Trophoblast cell (in vitro differentiated cells and primary cell): ENCODE measurements around the gene CDA.

ENCODE experiments used
- DNase-seq, 2 donors: peaks; one replicate each; pipeline ENCODE4 v3.0.0-alpha.2; 2016
- H2AFZ ChIP-seq: 2 replicates; pipeline ENCODE4 v1.6.1; 2013; ENCODE audit warnings: low read length, moderate library complexity, mild to moderate bottlenecking; ENCODE audit not compliant: insufficient read depth, poor library complexity
- H2AK5ac ChIP-seq: 2 replicates; pipeline ENCODE4 v1.6.1; 2013; ENCODE audit warnings: mild to moderate bottlenecking, low read length
- H2BK120ac ChIP-seq: 2 replicates; pipeline ENCODE4 v1.6.1; 2013; ENCODE audit warnings: low read length, mild to moderate bottlenecking, moderate library complexity; ENCODE audit not compliant: insufficient read depth, poor library complexity
- H2BK12ac ChIP-seq: 2 replicates; pipeline ENCODE4 v1.6.1; 2013; ENCODE audit warnings: mild to moderate bottlenecking, low read length, moderate library complexity
- H2BK5ac ChIP-seq: 2 replicates; pipeline ENCODE4 v1.6.1; 2013; ENCODE audit warnings: low read length, low read depth, moderate library complexity, mild to moderate bottlenecking; ENCODE audit not compliant: poor library complexity
- H3K14ac ChIP-seq: 2 replicates; pipeline ENCODE4 v1.6.1; 2013; ENCODE audit warnings: mild to moderate bottlenecking, low read length
- H3K18ac ChIP-seq: 2 replicates; pipeline ENCODE4 v1.6.1; 2013; ENCODE audit warnings: mild to moderate bottlenecking, low read length
- H3K23ac ChIP-seq: 2 replicates; pipeline ENCODE4 v1.6.1; 2013; ENCODE audit warnings: low read length
- H3K27ac ChIP-seq: 2 replicates; pipeline ENCODE4 v1.5.1; 2013; ENCODE audit warnings: low read depth, mild to moderate bottlenecking, inconsistent platforms, low read length, moderate library complexity
- H3K27me3 ChIP-seq: 2 replicates; pipeline ENCODE4 v1.6.1; 2013; ENCODE audit warnings: inconsistent platforms, mild to moderate bottlenecking, low read length, moderate library complexity; ENCODE audit not compliant: insufficient read depth
- H3K36me3 ChIP-seq, 2 experiments: 1 replicate in 1 of 2; 2 replicates in 1 of 2; pipeline ENCODE4 v1.6.1; 2013; ENCODE audit warnings: low read length in 2 of 2, mild to moderate bottlenecking in 2 of 2, moderate library complexity in 1 of 2; ENCODE audit not compliant: insufficient read depth in 2 of 2, control insufficient read depth in 1 of 2
- H3K4ac ChIP-seq: 2 replicates; pipeline ENCODE4 v1.6.1; 2013; ENCODE audit warnings: low read depth, mild to moderate bottlenecking, low read length, moderate library complexity
- H3K4me1 ChIP-seq, 2 experiments: 1 replicate in 1 of 2; 2 replicates in 1 of 2; pipeline ENCODE4 v1.6.1; 2013; ENCODE audit warnings: low read length in 2 of 2, mild to moderate bottlenecking in 2 of 2, moderate library complexity in 1 of 2; ENCODE audit not compliant: insufficient read depth in 2 of 2, control insufficient read depth in 1 of 2
- H3K4me2 ChIP-seq: 2 replicates; pipeline ENCODE4 v1.6.1; 2013; ENCODE audit warnings: inconsistent platforms, mild to moderate bottlenecking, low read length, moderate library complexity
- H3K4me3 ChIP-seq: 2 replicates; pipeline ENCODE4 v1.5.1; 2013; ENCODE audit warnings: mild to moderate bottlenecking, low read depth, low read length, inconsistent platforms
- H3K79me1 ChIP-seq: one replicate; pipeline ENCODE4 v1.6.1; 2013; ENCODE audit warnings: low read length
- H3K79me2 ChIP-seq: 2 replicates; pipeline ENCODE4 v1.6.1; 2013; ENCODE audit warnings: low read length, mild to moderate bottlenecking; ENCODE audit not compliant: control insufficient read depth, insufficient read depth, poor library complexity
- H3K9ac ChIP-seq: 2 replicates; pipeline ENCODE4 v1.6.1; 2013; ENCODE audit warnings: mild to moderate bottlenecking, low read length
- H3K9me3 ChIP-seq: 2 replicates; pipeline ENCODE4 v1.6.1; 2013; ENCODE audit warnings: low read depth, mild to moderate bottlenecking, control low read depth, inconsistent platforms, low read length; ENCODE audit not compliant: insufficient read depth
- H4K12ac ChIP-seq: 2 replicates; pipeline ENCODE4 v1.6.1; 2013; ENCODE audit warnings: low read depth, mild to moderate bottlenecking, low read length, moderate library complexity
- H4K8ac ChIP-seq: 2 replicates; pipeline ENCODE4 v1.6.1; 2013; ENCODE audit warnings: low read depth, mild to moderate bottlenecking, low read length, moderate library complexity
- H4K91ac ChIP-seq: one replicate; pipeline ENCODE4 v1.6.1; 2013; ENCODE audit warnings: low read depth, mild to moderate bottlenecking, low read length, moderate library complexity
- WGBS: extraction: QIAGEN DNeasy Blood & Tissue Kit; methylation state at CpG from one replicate; pipeline ENCODE4 v1.1.7; 2013; ENCODE audit warnings: missing lambda C conversion rate; ENCODE audit not compliant: insufficient read length, insufficient coverage; ENCODE audit errors: extremely low coverage; 5-methylcytosine and 5-hydroxymethylcytosine counted together

The CDA gene

DNA sequence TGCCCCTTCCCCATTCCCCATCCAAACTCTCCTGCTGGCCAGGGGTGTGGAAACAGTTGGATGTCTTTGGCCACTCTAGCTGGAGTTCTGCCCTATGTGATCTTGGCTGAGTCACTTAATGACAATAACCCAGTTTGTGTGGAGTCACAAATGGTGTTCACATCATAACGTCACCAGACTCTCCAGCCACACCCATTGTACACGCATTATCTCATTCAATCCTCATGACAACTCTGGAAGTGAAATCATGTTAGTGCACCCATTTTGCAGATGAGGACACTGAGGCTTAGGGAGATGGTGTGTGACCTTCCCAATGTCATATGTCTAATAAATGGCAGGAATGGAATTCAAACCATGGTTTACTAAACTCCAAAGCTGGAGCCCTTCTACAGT lies 1.2 kb upstream of the CDA start:
- Histone ChIP-seq H2BK12ac (no peak overlapping the region), H3K4me2 (no peak overlapping the region), H2AK5ac (no peak overlapping the region), H3K9ac (no peak overlapping the region), H2BK5ac (no peak overlapping the region), H3K9me3 (peaks cover 4% of the 10 kb centered on the region), H2AFZ (no peak overlapping the region), H3K4me3 (no peak overlapping the region), H3K23ac (no peak overlapping the region), H2BK120ac (no peak overlapping the region), H3K36me3 (no peaks in the 10 kb centered on the region), H3K79me2 (peaks cover 2% of the 10 kb centered on the region), H3K14ac (no peak overlapping the region), H4K8ac (no peak overlapping the region), H3K27me3 (no peaks in the 10 kb centered on the region), H3K79me1 (no peaks in the 10 kb centered on the region), H4K12ac (no peak overlapping the region), H4K91ac (no peak overlapping the region), H3K4me1 (no peaks in the 10 kb centered on the region), H3K4ac (no peak overlapping the region), H3K27ac (no peak overlapping the region), H3K18ac (no peak overlapping the region)
- DNase-seq: no peak
- WGBS: no CpG with 5 or more reads among the region's 2 CpGs

DNA sequence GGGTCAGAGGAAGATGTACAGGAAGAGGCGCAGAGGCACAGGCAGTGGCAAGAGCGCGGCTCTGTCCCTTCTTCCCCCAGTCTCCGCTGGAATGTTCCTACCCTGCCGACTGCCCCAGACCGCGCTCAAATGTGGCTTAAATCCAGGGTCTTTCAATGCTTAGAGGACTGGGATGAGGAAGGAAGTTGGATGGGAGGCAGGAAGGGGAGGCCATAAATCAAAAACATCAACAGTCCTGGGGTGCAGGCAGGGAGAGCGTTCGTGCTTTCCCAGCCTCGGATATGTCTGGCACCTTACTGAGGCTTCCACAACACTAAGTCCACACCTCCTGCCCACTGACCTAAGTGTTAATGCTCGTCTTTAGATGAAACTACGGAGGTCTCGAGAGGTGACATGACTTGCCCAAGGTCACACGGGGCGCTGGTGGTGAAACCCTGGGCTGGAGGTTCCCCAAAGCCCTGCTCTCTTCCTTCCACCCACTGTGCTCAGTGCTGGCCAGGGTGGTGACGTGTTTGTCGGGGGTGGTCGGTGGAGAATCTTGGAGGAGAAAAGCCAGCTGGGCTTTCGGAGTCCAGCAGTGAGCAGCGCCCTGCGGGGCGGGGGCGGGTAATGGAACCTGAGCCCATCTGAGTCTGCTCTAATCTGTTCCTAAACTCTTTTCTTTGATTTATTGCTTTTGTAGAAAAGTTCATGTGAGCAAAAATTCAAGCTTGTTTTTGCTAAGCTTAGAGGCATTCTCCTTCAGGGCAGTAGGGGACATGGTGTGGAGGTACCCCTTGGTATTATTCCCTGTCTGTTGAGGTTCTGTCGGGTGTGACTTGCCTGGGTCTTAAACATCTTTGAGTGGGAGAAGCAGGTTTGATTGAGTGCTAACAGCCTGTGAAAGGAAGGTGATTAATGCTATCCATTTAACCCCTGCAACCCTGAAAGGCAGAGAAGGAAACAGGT lies 708 bp downstream of the CDA start:
- no peak for DNase-seq
- H2AK5ac ChIP-seq: no peak overlapping the region
- no peaks in the 10 kb centered on the region for H3K36me3 ChIP-seq
- H2AFZ ChIP-seq: no peak overlapping the region
- no peak overlapping the region for H3K4ac ChIP-seq
- H4K12ac ChIP-seq: no peak overlapping the region
- WGBS: no CpG with 5 or more reads among the region's 24 CpGs
- H4K8ac ChIP-seq: no peak overlapping the region
- no peak overlapping the region for H2BK120ac ChIP-seq
- no peaks in the 10 kb centered on the region for H3K27me3 ChIP-seq
- H2BK12ac ChIP-seq: no peak overlapping the region
- H3K79me2 ChIP-seq: peaks cover 2% of the 10 kb centered on the region
- no peak overlapping the region for H3K18ac ChIP-seq
- no peak overlapping the region for H2BK5ac ChIP-seq
- H3K23ac ChIP-seq: no peak overlapping the region
- H3K9me3 ChIP-seq: peaks cover 4% of the 10 kb centered on the region
- no peaks in the 10 kb centered on the region for H3K4me1 ChIP-seq
- no peak overlapping the region for H3K14ac ChIP-seq
- no peak overlapping the region for H3K4me3 ChIP-seq
- no peak overlapping the region for H3K27ac ChIP-seq
- H3K4me2 ChIP-seq: no peak overlapping the region
- no peak overlapping the region for H4K91ac ChIP-seq
- no peak overlapping the region for H3K9ac ChIP-seq
- no peaks in the 10 kb centered on the region for H3K79me1 ChIP-seq

DNA sequence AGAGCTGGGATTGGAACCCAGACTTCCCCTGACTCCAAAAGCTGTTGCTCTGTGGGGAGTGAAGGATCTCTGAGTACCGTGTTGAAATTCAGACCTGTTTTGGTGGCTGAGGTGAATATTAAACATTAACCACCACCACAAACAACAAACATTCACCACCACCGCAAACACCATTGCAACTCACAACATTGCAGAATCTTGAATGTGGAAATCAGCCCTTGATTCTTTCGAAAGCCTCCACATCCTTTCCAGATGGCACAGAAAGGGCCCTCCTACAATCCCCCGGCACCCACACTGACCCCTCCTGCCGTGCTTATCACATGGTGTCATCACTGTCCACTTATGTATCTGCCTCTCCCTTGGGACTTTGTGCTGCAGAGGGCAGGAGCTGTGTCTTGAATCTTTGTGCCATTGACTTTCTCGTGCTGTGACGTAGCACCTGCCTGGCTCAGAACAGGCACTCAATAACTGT lies 1.4 kb downstream of the CDA start:
- H2BK120ac ChIP-seq: no peak overlapping the region
- no peak overlapping the region for H3K18ac ChIP-seq

DNA sequence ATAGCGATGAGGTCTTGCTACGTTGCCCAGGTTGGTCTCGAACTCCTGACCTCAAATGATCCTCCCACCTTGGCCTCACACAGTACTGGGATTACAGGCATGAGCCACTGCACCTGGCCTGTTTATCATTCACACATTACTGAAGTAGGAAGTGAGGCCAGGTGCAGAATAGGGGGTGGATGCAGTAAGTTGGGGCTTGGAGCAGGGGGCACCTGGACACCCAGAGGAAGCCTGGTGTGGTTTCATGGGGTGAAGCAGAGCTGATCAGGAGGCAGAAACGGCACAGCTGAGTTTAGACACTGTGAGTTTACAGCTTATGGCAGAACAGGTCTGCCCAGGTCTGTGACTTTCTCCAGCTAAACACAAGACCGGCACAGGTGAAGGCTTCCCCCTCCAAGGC lies 4.9 kb downstream of the CDA start:
- WGBS: no CpG with 5 or more reads among the region's 5 CpGs
- no peak overlapping the region for H3K4me2 ChIP-seq
- no peak overlapping the region for H2AFZ ChIP-seq
- H3K4me1 ChIP-seq: no peaks in the 10 kb centered on the region
- no peak overlapping the region for H3K18ac ChIP-seq
- no peak overlapping the region for H4K91ac ChIP-seq
- H3K27ac ChIP-seq: no peak overlapping the region
- no peaks in the 10 kb centered on the region for H3K36me3 ChIP-seq
- no peak overlapping the region for H2AK5ac ChIP-seq
- H3K79me2 ChIP-seq: no peaks in the 10 kb centered on the region
- H2BK120ac ChIP-seq: no peak overlapping the region
- H3K14ac ChIP-seq: no peak overlapping the region
- no peak overlapping the region for H2BK12ac ChIP-seq
- no peaks in the 10 kb centered on the region for H3K79me1 ChIP-seq
- no peak overlapping the region for H4K8ac ChIP-seq
- H4K12ac ChIP-seq: no peak overlapping the region
- no peak overlapping the region for H3K4ac ChIP-seq
- H2BK5ac ChIP-seq: no peak overlapping the region
- H3K9me3 ChIP-seq: peaks cover under 1% of the 10 kb centered on the region
- H3K9ac ChIP-seq: no peak overlapping the region
- no peak overlapping the region for H3K23ac ChIP-seq
- DNase-seq: no peak
- no peak overlapping the region for H3K4me3 ChIP-seq
- H3K27me3 ChIP-seq: no peaks in the 10 kb centered on the region

More for the DNA sequence above, 1.4 kb downstream of the CDA start:
- H3K4ac ChIP-seq: no peak overlapping the region
- no CpG with 5 or more reads among the region's 7 CpGs for WGBS
- H4K12ac ChIP-seq: no peak overlapping the region
- H3K79me2 ChIP-seq: peaks cover 2% of the 10 kb centered on the region
- no peak overlapping the region for H4K91ac ChIP-seq
- H3K79me1 ChIP-seq: no peaks in the 10 kb centered on the region
- no peaks in the 10 kb centered on the region for H3K4me1 ChIP-seq
- no peak overlapping the region for H4K8ac ChIP-seq
- H2BK12ac ChIP-seq: no peak overlapping the region
- no peak overlapping the region for H2AFZ ChIP-seq
- no peak overlapping the region for H3K4me2 ChIP-seq
- H3K9me3 ChIP-seq: peaks cover 4% of the 10 kb centered on the region
- no peaks in the 10 kb centered on the region for H3K36me3 ChIP-seq
- no peak overlapping the region for H3K9ac ChIP-seq
- no peak overlapping the region for H3K27ac ChIP-seq
- H3K4me3 ChIP-seq: no peak overlapping the region
- no peak overlapping the region for H2AK5ac ChIP-seq
- H2BK5ac ChIP-seq: no peak overlapping the region
- H3K27me3 ChIP-seq: no peaks in the 10 kb centered on the region
- no peak overlapping the region for H3K23ac ChIP-seq
- H3K14ac ChIP-seq: no peak overlapping the region
- no peak for DNase-seq
